SIG-M5 treated with dmso at 0.1 percent for 504 hours (cell line): ENCODE results near the gene RRP7A.
"Not testable (repeated sequence)": the region's sequence is repeated elsewhere in the genome, so short reads cannot be mapped to it uniquely, and the experiment has no call there.

Source experiments
- DNase-seq: peaks from one replicate; lab custom pipeline; 2025; ENCODE audit not compliant: unreplicated experiment; lab: John Stamatoyannopoulos, UW

RRP7A gene

DNA sequence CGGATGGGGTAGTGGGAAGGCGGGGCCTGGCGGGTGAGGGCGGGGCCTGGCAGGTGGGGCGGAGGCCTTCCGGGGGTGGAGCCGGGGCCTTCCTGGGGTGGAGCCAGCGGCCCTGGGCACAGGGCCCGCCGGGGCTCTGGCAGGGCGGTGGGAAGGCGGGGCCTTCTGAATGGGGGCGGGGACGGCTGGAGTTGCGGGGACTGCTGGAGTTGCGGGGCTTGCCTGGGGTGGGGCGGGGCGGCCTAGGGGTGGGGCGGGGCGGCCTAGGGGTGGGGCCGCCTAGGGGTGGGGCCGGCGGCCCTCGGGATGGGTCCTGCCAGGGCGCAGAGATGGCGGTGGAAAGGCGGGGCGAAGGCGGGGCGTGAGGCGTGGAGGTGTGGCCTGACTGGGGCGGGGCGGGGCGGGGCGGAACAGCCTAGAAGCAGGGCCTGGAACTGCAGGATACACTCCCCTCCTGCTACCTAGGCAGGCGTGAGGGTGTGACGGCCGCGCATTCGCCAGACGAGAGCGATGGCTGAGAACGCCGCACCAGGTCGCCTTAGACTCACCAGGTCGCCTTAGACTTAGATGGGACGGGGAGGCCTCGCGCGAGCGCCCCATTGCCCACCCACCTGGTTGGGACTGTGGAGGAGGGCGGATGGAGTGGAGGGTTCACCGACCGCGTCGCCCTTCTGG is 19.3 kb downstream of the RRP7A start:
- peak; percentile 15 for DNase-seq

- DNase-seq = not testable (repeated sequence)
Observed at GRCh38 chr22:42499773-42500160, 19.8 kb downstream of the RRP7A start.

GRCh38 chr22:42495533-42496141 is 24.0 kb downstream of the RRP7A start:
- DNase-seq = not testable (repeated sequence)

GRCh38 chr22:42493393-42493792 is 26.2 kb downstream of the RRP7A start:
- DNase-seq = no peak

DNA sequence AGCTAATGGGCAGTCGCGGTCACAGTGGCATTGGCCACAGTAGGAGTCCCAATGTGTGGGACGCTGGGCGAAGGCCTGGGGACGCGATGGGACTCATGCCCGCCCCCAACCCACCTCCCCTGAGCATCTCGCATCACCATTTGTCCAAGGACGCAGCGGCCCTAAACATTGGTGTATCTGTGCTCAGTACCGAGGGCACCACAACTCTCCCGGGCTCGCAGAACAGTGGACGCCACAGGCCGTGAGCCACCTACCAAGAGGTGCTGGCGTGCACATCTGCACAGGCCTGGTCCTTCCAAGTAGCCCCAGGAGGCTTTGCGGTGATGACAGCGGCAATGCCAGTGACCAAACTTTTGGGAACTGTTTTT is 27.3 kb downstream of the RRP7A start:
- DNase-seq = no peak

DNA sequence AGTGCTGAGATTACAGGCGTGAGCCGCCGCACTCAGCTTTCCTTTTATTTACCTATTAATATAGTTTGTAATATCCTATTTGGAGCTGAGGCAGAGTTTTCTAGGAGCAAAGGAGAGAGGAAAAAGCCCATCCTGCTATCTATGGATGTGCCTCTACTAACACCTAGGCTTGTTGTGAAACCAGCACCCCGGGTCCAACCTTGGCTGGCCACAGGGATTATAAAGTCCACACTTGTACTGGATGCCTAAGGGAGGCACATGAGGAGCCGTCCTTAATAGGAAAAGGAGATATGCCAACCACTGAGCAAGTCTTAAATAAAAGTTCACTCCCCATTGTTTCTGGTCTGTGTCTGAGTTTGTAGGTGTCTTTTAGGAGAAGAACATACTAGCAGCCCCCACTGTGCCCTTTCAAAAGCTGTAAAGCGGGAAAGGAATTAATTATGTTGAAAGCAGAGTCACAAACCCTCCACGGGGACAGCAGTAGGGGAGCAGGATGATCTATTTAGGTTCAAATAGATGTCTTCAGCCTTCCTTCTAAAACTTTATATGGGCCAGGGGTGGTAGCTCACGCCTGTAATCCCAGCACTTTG is 29.3 kb downstream of the RRP7A start:
- DNase-seq = no peak

- DNase-seq = no peak
Observed at GRCh38 chr22:42489000-42489399, 30.6 kb downstream of the RRP7A start.

DNA sequence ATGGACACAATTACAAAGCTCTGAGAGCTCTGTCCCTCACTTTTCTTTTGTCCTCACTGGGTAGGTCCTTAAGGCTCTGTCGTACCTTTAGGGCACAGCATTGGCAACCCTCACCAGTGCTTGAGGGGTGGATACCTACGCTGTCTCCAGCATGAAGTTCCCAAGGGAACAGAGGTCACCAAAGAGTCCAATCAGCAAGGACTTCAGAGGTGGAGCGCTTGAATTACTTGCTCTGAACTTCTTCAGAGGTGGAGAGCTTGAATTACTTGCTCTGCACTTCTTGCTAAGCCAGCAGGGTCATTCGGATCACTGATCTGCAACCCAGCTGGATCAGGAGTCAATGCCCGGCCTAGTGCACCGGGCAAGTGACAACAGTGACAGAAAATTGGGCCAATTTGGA is 35.1 kb downstream of the RRP7A start:
- no peak for DNase-seq

GRCh38 chr22:42483610-42484223 is 35.9 kb downstream of the RRP7A start:
- not testable (repeated sequence) for DNase-seq

DNA sequence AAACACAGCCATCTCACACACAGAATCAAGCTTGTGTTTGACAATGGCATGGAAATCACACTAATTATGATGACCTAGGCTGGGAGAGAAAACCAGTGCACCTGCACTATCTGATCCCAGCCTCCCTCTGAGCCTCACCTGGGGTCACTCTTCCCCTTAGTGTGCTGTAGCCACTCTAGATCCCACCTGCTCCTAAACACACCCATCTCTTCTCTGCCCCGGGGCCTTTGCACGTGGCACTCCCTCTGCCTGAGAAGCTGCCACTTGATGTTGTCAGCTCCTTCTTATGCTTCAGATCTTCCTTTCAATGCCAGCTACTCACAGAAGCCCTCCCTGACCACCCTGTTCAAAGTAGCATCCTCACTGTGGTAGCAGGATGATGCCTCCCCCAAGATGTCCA is 44.5 kb downstream of the RRP7A start:
- DNase-seq = no peak

GRCh38 chr22:42473484-42474193 is 46.0 kb downstream of the RRP7A start:
- DNase-seq = peak; percentile 47

DNA sequence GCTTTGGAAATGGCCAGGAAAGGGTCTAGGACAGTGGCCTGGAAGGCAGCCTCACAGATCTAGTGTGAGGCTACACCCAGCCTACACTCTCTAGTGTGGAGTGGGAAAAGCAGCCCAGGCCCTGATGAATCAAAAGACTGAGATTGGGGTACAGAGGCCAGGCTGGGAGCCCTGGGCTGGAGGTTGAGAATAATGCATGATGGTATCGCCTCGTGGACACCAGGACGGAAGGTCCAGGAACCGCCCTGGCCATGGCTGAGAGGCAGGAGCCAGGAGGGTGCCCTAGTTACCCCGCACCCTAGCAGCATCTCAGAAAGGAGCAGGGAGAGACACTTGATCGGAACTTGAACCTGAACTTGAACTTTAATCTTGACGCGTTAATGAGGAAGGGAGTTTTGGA is 46.9 kb downstream of the RRP7A start:
- no peak for DNase-seq

DNA sequence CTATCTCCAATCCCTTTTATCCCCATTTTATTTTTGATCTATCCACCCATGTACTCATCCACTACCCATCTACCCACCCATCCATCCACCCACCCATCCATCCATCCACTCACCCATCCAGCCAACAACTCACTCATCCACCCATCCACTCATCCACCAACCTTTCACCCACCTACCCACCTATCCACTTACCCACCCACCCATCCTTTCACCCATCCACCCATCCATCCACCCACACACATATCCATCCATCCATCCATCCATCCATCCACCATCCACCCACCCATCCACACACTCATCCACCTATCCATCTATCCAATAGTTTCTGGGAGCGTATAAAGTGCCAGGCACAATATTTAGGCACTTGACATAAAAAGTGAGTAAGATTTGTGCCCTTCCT is 48.2 kb downstream of the RRP7A start:
- no peak for DNase-seq

- DNase-seq = no peak
Observed at GRCh38 chr22:42470366-42471082, 49.1 kb downstream of the RRP7A start.

DNA sequence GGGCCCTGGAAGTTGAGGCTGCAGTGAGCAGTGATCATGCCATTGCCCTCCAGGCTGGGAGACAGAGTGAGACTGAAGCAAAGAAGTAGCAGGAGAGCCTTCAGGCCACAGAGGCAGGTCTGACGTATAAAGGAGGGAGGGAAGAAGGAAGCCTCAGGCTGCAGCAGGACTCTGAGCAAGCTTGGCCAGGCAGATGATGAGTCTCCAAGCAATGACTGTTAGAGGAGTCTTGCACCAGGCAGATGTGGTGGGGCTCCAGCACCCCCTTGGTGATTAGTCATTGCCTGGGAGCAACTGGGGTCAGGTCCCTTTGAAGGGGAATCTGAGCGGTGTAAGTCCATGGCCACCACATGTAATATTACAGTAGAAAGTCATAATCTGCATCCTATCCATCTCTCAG is 50.8 kb downstream of the RRP7A start:
- DNase-seq = no peak

- DNase-seq = no peak
Observed at GRCh38 chr22:42462016-42462415, 57.6 kb downstream of the RRP7A start.

GRCh38 chr22:42461511-42461910 is 58.1 kb downstream of the RRP7A start:
- no peak for DNase-seq
